Midbrain (tissue), 1 donor: ENCODE results near the gene SEC14L1.
A peak's percentile ranks its signal among the peaks of the same experiment; 100 is the strongest.
"Not testable (repeated sequence)": the region's sequence is repeated elsewhere in the genome, so short reads cannot be mapped to it uniquely, and the experiment has no call there.

Source experiments
- DNase-seq: peaks from one replicate; lab custom pipeline; 2025; lab: John Stamatoyannopoulos, UW

Gene SEC14L1

GRCh38 chr17:77237232-77238008 lies 96.7 kb downstream of the SEC14L1 start:
- DNase-seq = no peak

- no peak for DNase-seq
These were observed 100.2 kb downstream of the SEC14L1 start for GRCh38 chr17:77240976-77241375.

- DNase-seq = no peak
These were observed 101.5 kb downstream of the SEC14L1 start for GRCh38 chr17:77242118-77242851.

- no peak for DNase-seq
These were observed 104.6 kb downstream of the SEC14L1 start for GRCh38 chr17:77245162-77245926.

- DNase-seq = no peak
These were observed 105.6 kb downstream of the SEC14L1 start for GRCh38 chr17:77246110-77247047.

GRCh38 chr17:77247048-77247541 lies 106.3 kb downstream of the SEC14L1 start:
- DNase-seq = peak; percentile 78

GRCh38 chr17:77247609-77248008 lies 106.8 kb downstream of the SEC14L1 start:
- DNase-seq = no peak

GRCh38 chr17:77248216-77249114 lies 107.7 kb downstream of the SEC14L1 start:
- no peak for DNase-seq

GRCh38 chr17:77251622-77252183 lies 110.9 kb downstream of the SEC14L1 start:
- no peak for DNase-seq

GRCh38 chr17:77252306-77252705 lies 111.5 kb downstream of the SEC14L1 start:
- not testable (repeated sequence) for DNase-seq

- DNase-seq = no peak
These were observed 112.9 kb downstream of the SEC14L1 start for GRCh38 chr17:77253611-77254051.

GRCh38 chr17:77254951-77255825 lies 114.4 kb downstream of the SEC14L1 start:
- no peak for DNase-seq

GRCh38 chr17:77255970-77256369 lies 115.2 kb downstream of the SEC14L1 start:
- not testable (repeated sequence) for DNase-seq

GRCh38 chr17:77256710-77257109 lies 115.9 kb downstream of the SEC14L1 start:
- no peak for DNase-seq

- DNase-seq = no peak
These were observed 116.4 kb downstream of the SEC14L1 start for GRCh38 chr17:77257169-77257568.

- DNase-seq = no peak
These were observed 117.1 kb downstream of the SEC14L1 start for GRCh38 chr17:77257596-77258458.

GRCh38 chr17:77258638-77259037 lies 117.9 kb downstream of the SEC14L1 start:
- DNase-seq = no peak
